Hepatocyte (in vitro differentiated cells): Measurements from ENCODE around the gene MPP3.

Experiments used
- EZH2 ChIP-seq: fragments of 200-600 bp; sonication (generic); IDR thresholded peaks from 2 replicates; pipeline ENCODE4 v1.6.1; 2016; ENCODE audit warnings: antibody characterized with exemption, mild to moderate bottlenecking, borderline replicate concordance
- EZH2phosphoT487 ChIP-seq: fragments of 200-600 bp; sonication (generic); IDR thresholded peaks from one replicate; pipeline ENCODE4 v1.6.1; 2018; ENCODE audit warnings: antibody characterized with exemption, mild to moderate bottlenecking, low read depth, moderate library complexity; ENCODE audit not compliant: unreplicated experiment, severe bottlenecking
- TF ChIP-seq, protein P1 (sequence below): fragments of 200-600 bp; sonication (generic); IDR thresholded peaks from 2 replicates; pipeline ENCODE4 v1.5.1; 2016; ENCODE audit warnings: antibody characterized with exemption, mild to moderate bottlenecking; ENCODE audit not compliant: poor library complexity

DNA sequence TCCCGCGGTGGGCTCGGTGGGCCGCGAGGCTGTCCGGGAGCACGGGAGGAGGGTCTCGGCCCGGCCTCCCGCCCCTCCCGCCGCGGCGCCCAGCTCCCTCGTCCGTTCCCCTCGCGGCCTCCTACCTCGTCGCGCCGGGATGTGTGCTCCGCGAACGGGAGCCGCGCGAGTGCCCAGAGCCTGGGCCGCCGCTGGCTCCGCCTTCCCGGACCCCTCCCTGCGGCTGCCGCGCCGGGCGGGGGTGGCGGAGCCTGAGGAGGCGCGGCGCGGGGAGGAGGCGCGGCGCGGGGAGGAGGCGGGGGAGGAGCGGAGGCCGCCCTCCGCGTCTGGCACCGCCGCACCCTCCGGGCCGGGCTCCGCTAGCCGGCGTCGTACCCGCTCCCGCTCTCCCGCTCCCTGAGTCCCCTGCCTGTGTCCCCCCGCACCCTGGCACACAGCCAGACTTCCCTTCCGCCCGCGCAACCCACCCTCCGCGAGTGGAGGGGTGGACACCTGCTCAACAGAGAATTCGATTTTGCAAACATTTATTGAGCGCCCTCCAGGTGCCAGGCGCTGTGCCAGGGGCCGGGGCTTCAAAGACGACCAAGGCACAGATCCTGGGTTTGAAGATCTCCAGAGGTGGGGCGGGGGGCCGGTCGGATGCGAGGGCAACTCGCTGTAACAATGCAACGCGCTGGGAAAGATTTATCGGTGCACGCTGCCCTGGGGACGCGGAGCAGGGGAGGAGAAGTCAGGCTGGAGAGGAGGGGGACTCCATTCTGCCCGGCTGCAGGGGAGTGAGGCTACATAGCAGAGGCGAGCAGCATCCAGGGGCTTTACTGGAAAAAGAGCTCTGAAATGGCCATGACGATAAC lies at the start of gene MPP3:
- TF ChIP-seq, protein P1, sequence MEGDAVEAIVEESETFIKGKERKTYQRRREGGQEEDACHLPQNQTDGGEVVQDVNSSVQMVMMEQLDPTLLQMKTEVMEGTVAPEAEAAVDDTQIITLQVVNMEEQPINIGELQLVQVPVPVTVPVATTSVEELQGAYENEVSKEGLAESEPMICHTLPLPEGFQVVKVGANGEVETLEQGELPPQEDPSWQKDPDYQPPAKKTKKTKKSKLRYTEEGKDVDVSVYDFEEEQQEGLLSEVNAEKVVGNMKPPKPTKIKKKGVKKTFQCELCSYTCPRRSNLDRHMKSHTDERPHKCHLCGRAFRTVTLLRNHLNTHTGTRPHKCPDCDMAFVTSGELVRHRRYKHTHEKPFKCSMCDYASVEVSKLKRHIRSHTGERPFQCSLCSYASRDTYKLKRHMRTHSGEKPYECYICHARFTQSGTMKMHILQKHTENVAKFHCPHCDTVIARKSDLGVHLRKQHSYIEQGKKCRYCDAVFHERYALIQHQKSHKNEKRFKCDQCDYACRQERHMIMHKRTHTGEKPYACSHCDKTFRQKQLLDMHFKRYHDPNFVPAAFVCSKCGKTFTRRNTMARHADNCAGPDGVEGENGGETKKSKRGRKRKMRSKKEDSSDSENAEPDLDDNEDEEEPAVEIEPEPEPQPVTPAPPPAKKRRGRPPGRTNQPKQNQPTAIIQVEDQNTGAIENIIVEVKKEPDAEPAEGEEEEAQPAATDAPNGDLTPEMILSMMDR, result no peak
- TF ChIP-seq EZH2 (no peak), EZH2phosphoT487 (no peak)
